Skeletal muscle tissue (tissue), 4 donors: ENCODE data around the gene PTPRG. TPM values are rescaled to one million over a fixed set of nuclear protein-coding genes. Genes with fewer than 3 reads are reported as not detected.

Source experiments
- H3K27ac ChIP-seq: one replicate; pipeline ENCODE4 v1.7.0; 2013; ENCODE audit warnings: mild to moderate bottlenecking, low read depth, low read length, inconsistent platforms
- H3K27me3 ChIP-seq, 3 donors: one replicate each; pipeline ENCODE4 v1.7.0; 2013; ENCODE audit warnings: low read length in 3 of 3; ENCODE audit not compliant: control insufficient read depth in 3 of 3, insufficient read depth in 3 of 3
- H3K36me3 ChIP-seq, 3 donors: one replicate each; pipeline ENCODE4 v1.7.0; 2013; ENCODE audit warnings: low read length in 3 of 3; ENCODE audit not compliant: control insufficient read depth in 3 of 3, insufficient read depth in 3 of 3
- H3K4me1 ChIP-seq, 3 donors: one replicate each; pipeline ENCODE4 v1.7.0; 2013; ENCODE audit warnings: low read length in 3 of 3, mild to moderate bottlenecking in 3 of 3; ENCODE audit not compliant: control insufficient read depth in 3 of 3, insufficient read depth in 3 of 3
- H3K4me3 ChIP-seq, 3 donors: one replicate each; pipeline ENCODE4 v1.7.0; 2013; ENCODE audit warnings: low read length in 3 of 3
- H3K9ac ChIP-seq, 3 donors: one replicate each; pipeline ENCODE4 v1.7.0; 2013; ENCODE audit warnings: low read length in 3 of 3, mild to moderate bottlenecking in 3 of 3, moderate library complexity in 2 of 3, low read depth in 1 of 3
- H3K9me3 ChIP-seq, 3 donors: one replicate each; pipeline ENCODE4 v1.7.0; 2013; ENCODE audit warnings: low read length in 3 of 3; ENCODE audit not compliant: control insufficient read depth in 3 of 3
- total RNA-seq: library from RNA; depleted of rRNA; stranded (reverse); fragments of >200 nt; gene quantifications from one replicate; pipeline ENCODE4 v1.2.3, GENCODE V29; 2014
- donor health status: Osteomylitis.

Gene PTPRG
- total RNA-seq, 1 donor from 2014 or later, result 48.5 TPM

GRCh38 chr3:62101488-62101887 lies 540.1 kb downstream of the PTPRG start:
- Histone ChIP-seq H3K9me3 (no peaks in the 10 kb centered on the region), H3K36me3 (no peaks in the 10 kb centered on the region), H3K9ac (no peak overlapping the region), H3K27me3 (no peaks in the 10 kb centered on the region), H3K4me1 (peaks cover 0 to 22% (median 17%) of the 10 kb centered on the region in 3 donors), H3K4me3 (no peak overlapping the region), H3K27ac (no peak overlapping the region)

GRCh38 chr3:62103531-62103930 lies 542.2 kb downstream of the PTPRG start:
- Histone ChIP-seq H3K36me3 (no peaks in the 10 kb centered on the region), H3K27me3 (no peaks in the 10 kb centered on the region), H3K9me3 (no peaks in the 10 kb centered on the region), H3K4me3 (no peak overlapping the region), H3K9ac (no peak overlapping the region), H3K27ac (no peak overlapping the region), H3K4me1 (peaks cover 0 to 18% (median 10%) of the 10 kb centered on the region in 3 donors)

GRCh38 chr3:62109534-62109933 lies 548.2 kb downstream of the PTPRG start:
- Histone ChIP-seq H3K27ac (no peak overlapping the region), H3K9ac (no peak overlapping the region), H3K9me3 (no peaks in the 10 kb centered on the region), H3K4me1 (peaks cover 0 to 7% (median 0%) of the 10 kb centered on the region in 3 donors), H3K36me3 (no peaks in the 10 kb centered on the region), H3K4me3 (no peak overlapping the region), H3K27me3 (no peaks in the 10 kb centered on the region)

- Histone ChIP-seq H3K4me1 (peaks cover 0 to 7% (median 0%) of the 10 kb centered on the region in 3 donors), H3K36me3 (no peaks in the 10 kb centered on the region), H3K9ac (no peak overlapping the region), H3K27me3 (no peaks in the 10 kb centered on the region), H3K9me3 (no peaks in the 10 kb centered on the region), H3K27ac (no peak overlapping the region), H3K4me3 (no peak overlapping the region)
These were observed 549.3 kb downstream of the PTPRG start for GRCh38 chr3:62110443-62111225.

GRCh38 chr3:62113092-62113491 lies 551.7 kb downstream of the PTPRG start:
- no peak overlapping the region for H3K4me3 ChIP-seq
- no peaks in the 10 kb centered on the region for H3K9me3 ChIP-seq
- no peak overlapping the region for H3K27ac ChIP-seq
- no peak overlapping the region for H3K9ac ChIP-seq
- H3K4me1 ChIP-seq, result peaks cover 0 to 4% (median 0%) of the 10 kb centered on the region in 3 donors
- H3K36me3 ChIP-seq, result no peaks in the 10 kb centered on the region
- no peaks in the 10 kb centered on the region for H3K27me3 ChIP-seq

GRCh38 chr3:62114763-62115162 lies 553.4 kb downstream of the PTPRG start:
- Histone ChIP-seq H3K4me1 (no peaks in the 10 kb centered on the region), H3K36me3 (no peaks in the 10 kb centered on the region), H3K27ac (no peak overlapping the region), H3K9ac (no peak overlapping the region), H3K9me3 (no peaks in the 10 kb centered on the region), H3K27me3 (no peaks in the 10 kb centered on the region), H3K4me3 (no peak overlapping the region)

GRCh38 chr3:62117903-62118548 lies 556.7 kb downstream of the PTPRG start:
- Histone ChIP-seq H3K9ac (no peak overlapping the region), H3K4me1 (no peaks in the 10 kb centered on the region), H3K27ac (no peak overlapping the region)

GRCh38 chr3:62119139-62119538 lies 557.8 kb downstream of the PTPRG start:
- Histone ChIP-seq H3K36me3 (peaks cover 0 to 2% (median 0%) of the 10 kb centered on the region in 3 donors), H3K9me3 (peaks cover 0 to 4% (median 0%) of the 10 kb centered on the region in 3 donors), H3K9ac (no peak overlapping the region), H3K27ac (no peak overlapping the region), H3K27me3 (no peaks in the 10 kb centered on the region), H3K4me1 (no peaks in the 10 kb centered on the region), H3K4me3 (no peak overlapping the region)

More at GRCh38 chr3:62117903-62118548, 556.7 kb downstream of the PTPRG start:
- Histone ChIP-seq H3K36me3 (peaks cover 0 to under 1% (median 0%) of the 10 kb centered on the region in 3 donors), H3K27me3 (no peaks in the 10 kb centered on the region), H3K4me3 (no peak overlapping the region), H3K9me3 (peaks cover 0 to 3% (median 0%) of the 10 kb centered on the region in 3 donors)

GRCh38 chr3:62122819-62123218 lies 561.4 kb downstream of the PTPRG start:
- Histone ChIP-seq H3K27ac (no peak overlapping the region), H3K9ac (no peak overlapping the region), H3K4me3 (no peak overlapping the region), H3K27me3 (no peaks in the 10 kb centered on the region), H3K9me3 (peaks cover 0 to 4% (median 0%) of the 10 kb centered on the region in 3 donors), H3K36me3 (peaks cover 0 to 2% (median 0%) of the 10 kb centered on the region in 3 donors), H3K4me1 (peaks cover 0 to 6% (median 3%) of the 10 kb centered on the region in 3 donors)

- Histone ChIP-seq H3K9me3 (peaks cover 0 to 4% (median 0%) of the 10 kb centered on the region in 3 donors), H3K27ac (no peak overlapping the region), H3K9ac (no peak overlapping the region), H3K4me3 (no peak overlapping the region), H3K4me1 (peaks cover 0 to 12% (median 7%) of the 10 kb centered on the region in 3 donors), H3K36me3 (peaks cover 0 to 2% (median 0%) of the 10 kb centered on the region in 3 donors), H3K27me3 (no peaks in the 10 kb centered on the region)
These were observed 564.0 kb downstream of the PTPRG start for GRCh38 chr3:62125380-62125779.
